GM19023 (cell line): ENCODE measurements around the gene DLX1.

ENCODE experiments used
- ATAC-seq: cut with Tn5 transposase; IDR thresholded peaks from one replicate; pipeline ENCODE4 v1.9.1; 2021; ENCODE audit warnings: mild to moderate bottlenecking, moderate library complexity; ENCODE audit not compliant: unreplicated experiment

Gene DLX1

DNA sequence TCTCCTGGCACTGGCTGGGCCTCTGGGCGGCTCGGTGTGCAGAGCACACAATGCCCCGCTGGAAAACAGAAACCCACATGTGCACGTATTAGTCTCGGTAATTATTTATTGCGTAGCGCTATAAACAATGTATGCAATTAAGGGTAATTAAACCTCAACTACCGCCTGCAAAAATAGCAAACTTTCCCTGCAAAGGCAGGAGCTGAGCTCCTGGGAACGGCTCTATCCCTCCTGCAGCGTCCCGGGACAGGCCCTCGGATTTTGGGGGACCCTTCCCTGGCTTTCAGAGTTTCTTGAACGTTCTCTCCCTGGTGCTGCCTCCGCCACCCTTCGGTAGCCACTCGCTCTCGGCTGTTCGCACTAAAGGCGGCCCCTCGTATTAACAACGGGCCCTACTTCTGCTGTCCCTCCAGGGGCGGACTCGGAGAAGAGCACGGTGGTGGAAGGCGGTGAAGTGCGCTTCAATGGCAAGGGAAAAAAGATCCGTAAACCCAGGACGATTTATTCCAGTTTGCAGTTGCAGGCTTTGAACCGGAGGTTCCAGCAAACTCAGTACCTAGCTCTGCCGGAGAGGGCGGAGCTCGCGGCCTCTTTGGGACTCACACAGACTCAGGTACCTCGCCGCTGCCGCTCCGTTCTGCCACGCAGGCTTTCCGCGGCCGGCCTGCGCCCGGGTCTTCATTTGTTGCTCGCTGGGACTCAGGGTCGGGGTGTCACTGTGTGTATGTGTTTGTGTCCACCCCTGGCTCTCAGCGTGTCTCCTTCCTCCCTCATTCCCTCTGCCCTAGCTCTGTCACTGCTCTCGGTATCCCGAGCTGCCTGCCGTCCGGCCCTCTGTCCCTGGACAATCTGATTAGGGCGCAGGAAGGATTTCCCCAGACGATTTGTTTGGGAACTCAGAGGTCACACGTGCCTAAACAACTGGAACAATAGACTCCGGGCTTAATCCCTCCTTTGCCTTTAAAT, 1.2 kb downstream of the DLX1 start:
- ATAC-seq: no peak

GRCh38 chr2:172087207-172087779, 2.0 kb downstream of the DLX1 start:
- no peak for ATAC-seq

DNA sequence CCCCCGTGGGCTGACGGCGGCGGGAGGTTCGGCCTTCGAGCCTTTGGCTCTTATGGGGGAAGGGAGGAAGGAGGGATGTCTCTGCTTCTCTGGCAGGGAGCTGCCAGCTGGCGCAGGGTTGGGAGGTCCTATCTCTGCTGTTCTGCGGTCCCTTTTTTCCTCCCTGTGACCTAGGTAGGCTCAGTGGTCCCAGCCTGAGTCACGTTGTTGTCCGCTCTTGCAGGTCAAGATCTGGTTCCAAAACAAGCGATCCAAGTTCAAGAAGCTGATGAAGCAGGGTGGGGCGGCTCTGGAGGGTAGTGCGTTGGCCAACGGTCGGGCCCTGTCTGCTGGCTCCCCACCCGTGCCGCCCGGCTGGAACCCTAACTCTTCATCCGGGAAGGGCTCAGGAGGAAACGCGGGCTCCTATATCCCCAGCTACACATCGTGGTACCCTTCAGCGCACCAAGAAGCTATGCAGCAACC, 2.5 kb downstream of the DLX1 start:
- no peak for ATAC-seq

GRCh38 chr2:172088245-172089004, 3.1 kb downstream of the DLX1 start:
- ATAC-seq: no peak

DNA sequence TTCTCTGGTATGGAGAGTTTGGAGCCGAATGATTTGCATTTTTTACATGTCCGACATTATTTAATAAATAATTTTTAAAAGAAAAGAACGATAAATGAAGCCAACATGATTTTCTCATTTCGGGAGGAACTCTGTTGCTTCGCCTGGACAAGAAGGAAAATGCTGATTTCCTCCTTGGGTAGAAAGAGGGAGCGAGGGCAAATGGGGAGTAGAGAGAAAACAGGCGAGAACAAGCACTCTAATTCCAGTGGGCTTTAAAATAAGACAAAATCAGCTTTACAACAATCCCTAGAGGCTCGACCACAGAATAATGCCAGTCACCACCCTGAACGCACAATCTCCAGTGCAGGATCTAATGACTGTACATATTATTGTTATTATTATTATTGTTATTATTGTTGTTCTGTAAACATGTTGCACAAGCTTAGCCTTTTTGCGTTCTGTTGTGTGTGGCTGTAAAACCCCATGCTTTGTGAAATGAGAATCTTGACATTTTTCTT, 3.7 kb downstream of the DLX1 start:
- no peak for ATAC-seq

- no peak for ATAC-seq
These were observed 4.3 kb downstream of the DLX1 start for GRCh38 chr2:172089633-172090032.

- ATAC-seq: no peak
These were observed 5.0 kb downstream of the DLX1 start for GRCh38 chr2:172090044-172090961.

GRCh38 chr2:172091000-172091641, 5.8 kb downstream of the DLX1 start:
- no peak for ATAC-seq

- ATAC-seq: no peak
These were observed 6.7 kb downstream of the DLX1 start for GRCh38 chr2:172091761-172092566.

- no peak for ATAC-seq
These were observed 7.6 kb downstream of the DLX1 start for GRCh38 chr2:172092716-172093415.

DNA sequence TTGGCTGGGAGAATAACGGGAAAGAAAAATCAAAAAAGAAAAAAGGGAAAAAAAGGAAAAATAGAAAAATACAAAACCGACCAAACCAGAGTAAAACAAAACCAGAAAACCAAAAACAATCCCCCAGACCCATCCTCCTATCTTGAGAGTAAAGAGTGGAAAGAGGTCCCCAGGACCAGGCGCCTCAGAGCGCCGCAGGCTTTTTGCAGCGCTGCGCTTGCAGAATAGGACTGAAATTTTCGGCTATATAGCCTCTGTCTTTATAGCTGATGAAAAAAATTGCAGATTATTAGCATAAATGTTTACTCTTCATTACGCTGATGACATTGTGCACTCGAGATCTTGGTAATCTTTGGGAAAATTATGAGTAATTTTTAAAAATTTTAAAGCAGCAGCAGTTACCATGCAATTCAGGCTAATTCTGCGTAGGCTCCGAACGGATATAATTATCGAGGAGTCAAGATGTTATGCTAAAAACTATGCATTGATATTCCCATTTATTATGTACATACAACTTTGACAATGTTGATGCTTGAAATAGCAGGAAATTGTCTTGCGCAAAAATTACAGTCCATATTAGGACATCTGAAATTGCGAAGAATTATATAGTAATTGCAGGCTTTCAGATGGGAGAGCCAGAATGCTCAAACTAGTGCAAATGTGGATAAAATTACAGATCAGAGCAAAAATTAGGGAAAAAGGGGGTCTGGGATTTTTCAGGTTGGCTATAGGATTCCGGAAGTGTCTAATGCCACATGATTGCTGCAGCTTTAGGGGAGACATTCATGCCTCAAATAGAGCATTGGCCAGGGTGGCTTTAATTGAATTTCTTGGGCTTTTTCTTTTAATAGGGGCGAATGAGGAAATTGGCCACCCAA, 8.3 kb downstream of the DLX1 start:
- ATAC-seq: no peak

- ATAC-seq: no peak
These were observed 9.2 kb downstream of the DLX1 start for GRCh38 chr2:172094294-172095145.

DNA sequence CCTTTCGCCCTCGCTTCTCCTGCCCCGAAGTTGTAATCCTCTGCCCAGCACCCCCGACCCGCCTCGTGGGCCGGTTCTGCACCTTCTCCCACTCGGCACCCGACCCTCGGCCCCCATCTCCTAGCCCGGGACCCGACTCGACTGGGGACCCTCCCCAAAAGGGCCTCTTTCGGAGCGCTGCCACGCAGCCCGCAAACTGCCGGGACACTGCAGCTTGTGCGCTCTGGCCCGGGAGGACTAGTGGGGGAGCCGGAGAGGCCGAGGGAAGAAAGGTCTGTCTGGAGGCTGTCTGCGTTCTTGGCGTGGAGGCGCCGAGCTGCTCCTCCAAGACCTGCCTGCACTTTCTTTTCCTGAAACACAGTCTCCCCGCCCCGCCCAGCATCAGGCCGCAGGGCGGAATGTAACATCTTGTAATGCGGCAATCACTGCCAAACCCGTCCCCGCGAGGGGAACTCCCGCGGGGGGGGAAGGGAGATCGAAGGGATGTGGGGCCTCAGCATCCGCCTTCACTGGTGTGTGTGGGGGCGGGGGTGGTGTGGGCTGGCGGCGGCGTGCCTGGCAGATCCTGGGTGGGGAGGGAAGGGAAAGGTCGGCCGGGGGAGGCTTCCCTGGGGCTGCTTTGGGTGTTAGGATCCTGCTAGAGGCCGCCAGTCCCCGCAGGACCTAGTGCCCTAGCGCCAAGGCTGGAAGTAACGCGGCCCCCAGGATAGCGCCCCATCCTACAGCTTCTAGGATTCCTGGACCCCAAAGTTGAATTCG, 10.0 kb downstream of the DLX1 start:
- ATAC-seq: no peak

DNA sequence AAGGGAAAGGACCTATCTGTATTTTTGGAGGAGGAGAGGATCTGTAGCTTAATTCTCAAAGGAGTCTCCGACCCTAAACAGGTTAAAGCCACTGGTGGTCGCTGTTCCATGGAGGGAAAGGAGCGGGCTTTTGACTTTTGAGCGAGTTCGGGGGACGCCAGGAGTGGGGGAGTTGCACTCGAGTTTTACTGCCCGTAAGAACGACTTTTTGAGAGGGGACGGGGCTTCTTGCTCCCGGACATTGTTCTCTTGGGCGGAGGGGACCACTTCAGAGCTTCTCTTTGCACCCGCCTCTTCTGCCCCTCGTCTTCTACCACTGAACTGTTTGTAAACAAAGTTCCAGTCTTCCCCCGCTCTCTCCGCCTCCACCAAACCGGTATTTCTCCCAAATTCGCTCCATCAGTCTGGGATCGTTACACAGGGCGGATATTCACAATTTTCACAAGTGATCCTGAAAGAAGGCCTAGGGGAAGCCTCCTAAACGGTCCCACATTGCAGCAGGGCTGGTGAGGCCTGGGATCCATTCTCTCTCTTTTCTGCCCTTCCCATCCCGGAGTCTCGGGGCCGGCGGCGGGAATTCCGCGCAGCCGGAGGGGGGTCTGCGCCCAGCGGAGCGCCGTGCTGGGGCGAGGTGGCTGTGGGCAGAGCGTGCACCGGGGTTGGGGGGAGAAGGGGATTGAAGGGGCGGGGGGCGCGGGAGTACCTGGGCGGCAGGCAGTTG, 10.8 kb downstream of the DLX1 start:
- ATAC-seq: no peak
